Adipocyte (in vitro differentiated cells): ENCODE results near the gene SIK3.
"Not testable (repeated sequence)": the region's sequence is repeated elsewhere in the genome, so short reads cannot be mapped to it uniquely, and the experiment has no call there.

Source experiments
- DNase-seq: peaks from one replicate; pipeline ENCODE4 v3.0.0-alpha.2; 2015; ENCODE audit warnings: low read depth
- H3K27me3 ChIP-seq: replicated peaks from 2 replicates; pipeline ENCODE4 v1.7.0; 2013; ENCODE audit warnings: mild to moderate bottlenecking, low read length, moderate library complexity; ENCODE audit not compliant: control insufficient read depth, insufficient read depth
- H3K36me3 ChIP-seq: 2 replicates; pipeline ENCODE4 v1.7.0; 2013; ENCODE audit warnings: low read length, mild to moderate bottlenecking, moderate library complexity; ENCODE audit not compliant: control insufficient read depth, insufficient read depth, severe bottlenecking
- H3K4me1 ChIP-seq: 2 replicates; pipeline ENCODE4 v1.7.0; 2013; ENCODE audit warnings: mild to moderate bottlenecking, low read length, moderate library complexity; ENCODE audit not compliant: control insufficient read depth, insufficient read depth
- H3K4me3 ChIP-seq: 2 replicates; pipeline ENCODE4 v1.7.0; 2013; ENCODE audit warnings: mild to moderate bottlenecking, low read length, moderate library complexity
- H3K9ac ChIP-seq: 2 replicates; pipeline ENCODE4 v1.7.0; 2013; ENCODE audit warnings: mild to moderate bottlenecking, low read length, moderate library complexity
- H3K9me3 ChIP-seq: 2 replicates; pipeline ENCODE4 v1.7.0; 2013; ENCODE audit warnings: mild to moderate bottlenecking, low read length, moderate library complexity; ENCODE audit not compliant: control insufficient read depth

SIK3 gene

DNA sequence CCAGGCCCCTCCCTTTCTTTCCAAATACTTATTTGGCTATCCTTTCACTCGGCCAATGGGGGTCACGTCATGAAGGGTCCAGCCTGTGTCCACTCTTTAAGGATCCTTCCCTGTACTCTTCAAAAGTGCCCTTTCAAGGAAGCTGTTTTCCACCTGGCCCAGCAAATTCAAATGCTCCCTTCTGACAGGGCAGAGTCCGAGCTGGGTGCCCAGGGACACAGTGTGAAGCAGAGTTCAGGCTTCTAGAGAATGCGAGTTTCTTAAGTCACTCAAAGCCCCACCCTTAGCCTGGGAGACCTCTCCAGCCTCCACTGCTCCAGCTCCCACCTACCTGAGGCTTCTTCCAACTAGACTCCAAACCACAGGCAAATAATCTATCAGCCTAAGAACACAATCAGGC, 255.3 kb downstream of the SIK3 start:
- no peak overlapping the region for H3K4me3 ChIP-seq
- DNase-seq, result no peak
- H3K27me3 ChIP-seq, result no peaks in the 10 kb centered on the region
- peaks cover 43% of the 10 kb centered on the region for H3K36me3 ChIP-seq
- H3K4me1 ChIP-seq, result peaks cover 8% of the 10 kb centered on the region
- no peak overlapping the region for H3K9ac ChIP-seq
- no peaks in the 10 kb centered on the region for H3K9me3 ChIP-seq

DNA sequence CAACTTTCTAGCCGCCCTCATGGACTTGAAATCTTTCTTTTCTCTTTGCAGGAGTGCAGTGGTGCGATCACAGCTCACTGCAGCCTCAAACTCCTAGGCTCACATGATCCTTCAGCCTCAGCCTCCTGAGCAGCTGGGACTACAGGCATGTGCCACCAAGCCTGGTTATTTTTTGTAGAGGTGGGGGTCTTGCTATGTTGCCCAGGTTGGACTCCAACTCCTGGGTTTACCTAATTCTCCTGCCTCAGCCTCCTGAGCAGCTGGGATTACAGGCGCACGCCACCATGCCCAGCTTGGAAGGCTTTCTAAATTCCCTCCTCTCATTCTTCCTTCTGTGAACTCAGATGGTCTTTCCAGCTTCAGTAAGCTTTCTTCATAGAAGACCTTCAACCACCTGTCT, 256.1 kb downstream of the SIK3 start:
- DNase-seq, result no peak
- Histone ChIP-seq H3K27me3 (no peaks in the 10 kb centered on the region), H3K4me1 (peaks cover 8% of the 10 kb centered on the region)

DNA sequence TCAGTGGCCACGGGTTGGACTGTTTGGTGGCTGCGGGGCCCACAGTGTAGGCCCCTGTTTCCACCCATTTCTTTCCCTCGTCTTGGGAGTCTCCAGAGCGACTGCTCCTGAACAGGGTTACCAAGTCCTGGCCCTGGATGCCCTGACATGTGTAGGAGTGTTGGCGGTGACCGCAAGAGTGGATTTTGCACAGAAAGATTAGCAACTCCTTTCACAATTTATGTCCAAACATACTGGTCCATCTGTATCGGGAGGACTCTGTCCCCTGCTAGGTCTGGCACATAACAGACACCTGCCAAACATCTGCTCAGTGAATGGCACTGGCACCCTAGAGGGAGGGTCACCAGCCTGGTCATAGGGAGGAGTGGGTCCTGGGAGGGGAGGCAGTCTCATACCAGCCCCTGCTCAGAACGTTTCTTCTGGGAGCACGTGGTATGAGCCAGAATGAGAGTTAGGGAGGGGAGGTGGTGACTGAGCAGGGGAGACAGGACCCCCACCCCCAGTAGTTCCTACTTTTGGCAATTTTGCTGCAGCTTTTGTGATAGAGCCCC, 257.4 kb downstream of the SIK3 start:
- Histone ChIP-seq H3K9me3 (no peaks in the 10 kb centered on the region), H3K4me1 (peaks cover 8% of the 10 kb centered on the region), H3K4me3 (no peak overlapping the region), H3K27me3 (no peaks in the 10 kb centered on the region), H3K36me3 (peaks cover 23% of the 10 kb centered on the region), H3K9ac (no peak overlapping the region)
- DNase-seq, result no peak

More for the DNA sequence above, 256.1 kb downstream of the SIK3 start:
- no peak overlapping the region for H3K9ac ChIP-seq
- H3K9me3 ChIP-seq, result no peaks in the 10 kb centered on the region
- H3K4me3 ChIP-seq, result no peak overlapping the region
- H3K36me3 ChIP-seq, result peaks cover 36% of the 10 kb centered on the region

DNA sequence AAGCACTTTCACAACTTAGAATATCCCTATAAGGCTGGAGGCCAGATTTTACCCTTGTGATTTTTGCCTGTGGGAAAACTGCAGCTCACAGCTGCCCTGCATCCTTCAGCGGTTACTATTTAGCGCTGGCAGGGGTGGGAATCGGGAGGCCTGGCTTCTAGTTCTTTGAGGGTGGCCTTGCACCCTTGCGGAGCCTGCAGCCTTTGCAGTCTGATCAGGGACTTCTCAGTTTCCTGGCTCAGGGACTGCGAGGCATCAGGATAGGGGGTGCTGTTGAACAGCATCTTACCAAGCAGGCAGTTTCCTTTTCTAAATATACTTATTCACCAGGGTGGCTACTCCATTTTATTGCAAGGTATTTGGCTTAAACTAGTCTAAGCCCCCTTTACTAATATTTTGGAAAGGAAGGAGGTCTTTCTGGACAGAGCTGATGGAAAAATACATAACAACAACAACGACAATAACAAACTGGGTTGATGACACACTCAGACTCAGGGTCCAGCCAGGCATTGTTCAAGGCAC, 257.9 kb downstream of the SIK3 start:
- H3K4me1 ChIP-seq, result peaks cover 12% of the 10 kb centered on the region
- H3K9me3 ChIP-seq, result no peaks in the 10 kb centered on the region
- no peak overlapping the region for H3K9ac ChIP-seq
- H3K4me3 ChIP-seq, result no peak overlapping the region
- H3K27me3 ChIP-seq, result no peaks in the 10 kb centered on the region
- peaks cover 17% of the 10 kb centered on the region for H3K36me3 ChIP-seq
- peak; percentile 20 for DNase-seq

DNA sequence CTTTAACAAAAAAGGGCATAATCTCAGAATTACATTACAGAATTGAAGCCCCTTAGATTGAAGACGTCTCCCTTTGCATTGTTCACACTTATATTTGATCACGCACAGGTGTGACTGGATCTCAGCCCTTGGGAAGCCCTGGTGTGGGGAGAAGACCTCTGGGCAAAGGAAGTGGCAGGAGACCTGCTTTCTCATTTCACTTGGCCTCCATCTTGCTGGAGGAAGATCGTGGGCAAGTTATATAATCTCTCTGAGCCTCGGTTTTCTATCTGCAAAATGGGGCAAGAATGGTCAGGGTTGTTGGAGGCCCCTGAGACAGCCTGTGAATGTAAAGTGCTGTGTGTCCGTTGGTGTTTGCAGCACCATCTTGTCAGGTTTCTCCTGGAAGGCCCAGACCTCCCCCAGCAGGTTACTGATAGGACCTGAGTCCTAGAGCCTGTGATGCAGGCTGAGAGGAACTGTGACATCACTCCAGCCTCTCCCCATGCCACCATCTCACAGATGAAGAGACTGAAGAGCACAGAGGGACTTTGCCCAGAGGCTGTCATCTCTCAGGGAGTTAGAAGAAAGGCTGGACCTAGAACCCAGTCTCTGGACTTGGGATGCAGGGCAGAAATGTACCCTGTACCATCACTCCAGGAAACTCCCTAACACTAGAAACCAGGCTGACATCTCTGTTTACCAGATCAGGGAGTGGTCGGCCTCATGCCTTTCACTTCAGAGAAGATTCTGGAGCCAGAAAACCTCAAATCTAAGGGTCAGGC, 259.7 kb downstream of the SIK3 start:
- DNase-seq, result no peak
- H3K9ac ChIP-seq, result no peak overlapping the region
- H3K4me3 ChIP-seq, result no peak overlapping the region
- H3K27me3 ChIP-seq, result no peaks in the 10 kb centered on the region
- peaks cover 15% of the 10 kb centered on the region for H3K4me1 ChIP-seq
- peaks cover 7% of the 10 kb centered on the region for H3K36me3 ChIP-seq
- no peaks in the 10 kb centered on the region for H3K9me3 ChIP-seq

DNA sequence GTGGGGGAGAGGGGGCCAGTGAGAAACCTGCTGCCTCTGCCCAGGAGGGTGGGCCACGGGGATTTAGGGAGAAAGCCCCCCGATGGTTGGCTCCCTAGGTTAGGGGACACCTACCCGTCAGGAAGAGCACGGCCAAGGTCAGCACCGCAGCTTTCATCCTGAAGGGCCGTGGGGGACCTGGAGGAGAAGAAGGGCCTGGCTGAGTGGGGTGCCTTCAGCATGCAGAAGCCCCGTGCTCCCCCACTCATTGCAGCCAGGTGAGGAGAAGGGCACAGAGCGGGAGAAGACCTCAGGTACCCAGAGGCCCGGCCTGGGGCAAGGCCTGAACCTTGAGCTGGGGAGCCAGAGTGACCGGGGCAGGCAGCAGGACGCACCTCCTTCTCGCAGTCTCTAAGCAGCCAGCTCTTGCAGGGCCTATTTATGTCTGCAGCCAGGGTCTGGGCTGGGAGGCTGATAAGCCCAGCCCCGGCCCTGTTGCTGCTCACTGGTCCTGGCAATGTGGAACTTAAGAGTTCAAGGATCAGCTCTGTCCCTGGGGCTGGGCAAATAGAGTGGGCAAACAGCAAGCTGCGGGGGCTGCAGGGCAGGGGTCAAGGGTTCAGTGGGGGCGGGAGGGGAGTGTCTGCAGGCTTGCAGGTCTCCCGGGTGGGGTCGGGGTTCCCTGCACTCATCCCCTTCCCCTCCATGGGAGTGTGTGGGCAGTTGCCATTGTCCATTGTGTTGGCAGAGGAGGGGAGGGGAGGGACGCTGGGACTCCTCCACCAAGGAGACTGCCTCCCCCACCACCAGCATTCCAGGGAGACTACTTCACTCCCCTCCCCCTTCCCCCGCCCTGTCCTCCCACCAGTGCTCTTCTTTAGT, 260.8 kb downstream of the SIK3 start, which contains the start of gene APOA1:
Gene APOA1 (minus strand): TSS at position 392 of the 861 bp plus-strand sequence. CDS start 235 bp downstream, at position 157.
- Histone ChIP-seq H3K4me1 (peaks cover 15% of the 10 kb centered on the region), H3K4me3 (no peak within 1 kb of the TSS), H3K9me3 (no peaks in the 10 kb centered on the region), H3K36me3 (no peaks in the 10 kb centered on the region), H3K27me3 (peaks cover 3% of the 10 kb centered on the region), H3K9ac (no peak within 1 kb of the TSS)
- no peak for DNase-seq

DNA sequence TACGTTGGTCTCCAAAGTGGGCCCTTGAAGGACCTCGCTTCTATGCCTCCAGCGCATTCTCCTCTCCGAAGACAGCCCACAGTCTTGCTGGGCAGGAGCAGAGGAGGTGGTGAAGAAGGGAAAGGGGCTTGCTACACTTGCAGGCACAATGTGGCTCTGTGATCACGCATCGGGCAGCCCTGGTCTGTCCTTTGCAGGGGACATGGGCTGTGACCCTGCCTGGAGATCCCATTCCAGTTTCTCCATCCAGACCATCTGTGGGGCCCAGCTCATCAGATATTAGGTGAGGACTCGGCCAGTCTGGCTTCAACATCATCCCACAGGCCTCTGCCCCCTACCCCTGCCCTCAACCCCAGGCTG, 261.6 kb downstream of the SIK3 start:
- H3K4me3 ChIP-seq, result no peak overlapping the region
- H3K36me3 ChIP-seq, result no peaks in the 10 kb centered on the region
- H3K9ac ChIP-seq, result no peak overlapping the region
- H3K4me1 ChIP-seq, result peaks cover 15% of the 10 kb centered on the region
- no peaks in the 10 kb centered on the region for H3K9me3 ChIP-seq
- no peak for DNase-seq
- H3K27me3 ChIP-seq, result peaks cover 3% of the 10 kb centered on the region

DNA sequence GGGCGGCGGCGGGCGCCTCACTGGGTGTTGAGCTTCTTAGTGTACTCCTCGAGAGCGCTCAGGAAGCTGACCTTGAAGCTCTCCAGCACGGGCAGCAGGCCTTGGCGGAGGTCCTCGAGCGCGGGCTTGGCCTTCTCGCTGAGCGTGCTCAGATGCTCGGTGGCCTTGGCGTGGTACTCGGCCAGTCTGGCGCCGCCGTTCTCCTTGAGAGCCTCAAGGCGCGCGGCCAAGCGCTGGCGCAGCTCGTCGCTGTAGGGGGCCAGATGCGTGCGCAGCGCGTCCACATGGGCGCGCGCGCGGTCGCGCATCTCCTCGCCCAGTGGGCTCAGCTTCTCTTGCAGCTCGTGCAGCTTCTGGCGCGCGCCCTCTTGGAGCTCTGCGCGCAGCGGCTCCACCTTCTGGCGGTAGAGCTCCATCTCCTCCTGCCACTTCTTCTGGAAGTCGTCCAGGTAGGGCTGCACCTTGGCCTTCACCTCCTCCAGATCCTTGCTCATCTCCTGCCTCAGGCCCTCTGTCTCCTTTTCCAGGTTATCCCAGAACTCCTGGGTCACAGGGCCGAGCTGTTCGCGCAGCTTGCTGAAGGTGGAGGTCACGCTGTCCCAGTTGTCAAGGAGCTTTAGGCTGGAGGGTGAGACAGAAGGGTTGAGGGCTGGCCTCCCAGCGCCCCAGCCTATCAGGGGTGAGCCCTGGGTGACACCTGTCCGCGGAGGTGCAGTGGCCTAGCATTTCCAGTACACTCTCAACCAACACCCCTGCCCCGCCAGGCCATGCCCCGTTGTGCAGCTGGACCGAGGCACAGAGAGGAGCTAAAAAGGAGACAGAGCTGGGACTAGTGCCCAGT, 262.2 kb downstream of the SIK3 start:
- Histone ChIP-seq H3K9ac (peak overlapping the region; percentile 64), H3K4me1 (peaks cover 15% of the 10 kb centered on the region), H3K27me3 (peaks cover 3% of the 10 kb centered on the region), H3K9me3 (no peaks in the 10 kb centered on the region), H3K4me3 (peak overlapping the region; percentile 52), H3K36me3 (no peaks in the 10 kb centered on the region)
- DNase-seq, result peak; percentile 92

DNA sequence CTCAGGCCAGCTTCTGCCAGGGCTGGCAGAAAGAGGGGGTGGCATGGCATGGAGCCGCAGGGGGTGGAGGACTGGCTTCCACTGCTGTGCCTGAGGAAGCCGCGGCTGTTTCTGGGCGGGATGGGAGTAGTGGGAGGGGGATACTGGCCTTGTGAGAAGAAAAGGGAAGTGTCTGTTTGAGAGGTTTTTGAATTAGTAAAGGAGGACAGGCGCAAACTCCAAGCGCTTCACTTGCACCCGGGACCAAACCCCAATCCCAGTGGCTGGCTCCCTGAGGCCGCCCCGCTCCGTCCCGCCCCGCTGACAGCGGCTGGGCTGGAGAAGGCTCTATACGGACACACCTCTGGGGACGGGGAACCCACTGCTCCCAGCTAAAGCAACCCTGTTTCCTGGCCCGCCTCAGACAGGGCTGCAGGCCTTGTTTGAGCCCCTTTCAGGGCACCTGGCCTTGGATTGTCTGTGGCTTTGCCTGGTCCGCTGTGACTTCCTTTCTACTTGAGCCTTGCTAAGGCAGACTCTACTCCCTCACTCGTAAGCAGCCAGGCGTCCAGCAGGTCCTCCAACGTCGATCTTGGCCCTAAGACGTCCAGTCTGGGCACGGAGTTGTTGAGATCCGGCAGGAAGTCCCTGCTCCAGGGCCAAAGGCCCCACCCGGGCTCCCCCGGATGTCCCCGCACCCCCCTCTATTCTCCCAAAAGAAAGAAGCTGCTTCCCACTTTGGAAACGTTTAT, 263.0 kb downstream of the SIK3 start:
- Histone ChIP-seq H3K9ac (peak overlapping the region; percentile 64), H3K36me3 (no peaks in the 10 kb centered on the region), H3K9me3 (no peaks in the 10 kb centered on the region), H3K4me1 (peaks cover 14% of the 10 kb centered on the region), H3K4me3 (peak overlapping the region; percentile 52), H3K27me3 (peaks cover 3% of the 10 kb centered on the region)
- DNase-seq, result no peak

DNA sequence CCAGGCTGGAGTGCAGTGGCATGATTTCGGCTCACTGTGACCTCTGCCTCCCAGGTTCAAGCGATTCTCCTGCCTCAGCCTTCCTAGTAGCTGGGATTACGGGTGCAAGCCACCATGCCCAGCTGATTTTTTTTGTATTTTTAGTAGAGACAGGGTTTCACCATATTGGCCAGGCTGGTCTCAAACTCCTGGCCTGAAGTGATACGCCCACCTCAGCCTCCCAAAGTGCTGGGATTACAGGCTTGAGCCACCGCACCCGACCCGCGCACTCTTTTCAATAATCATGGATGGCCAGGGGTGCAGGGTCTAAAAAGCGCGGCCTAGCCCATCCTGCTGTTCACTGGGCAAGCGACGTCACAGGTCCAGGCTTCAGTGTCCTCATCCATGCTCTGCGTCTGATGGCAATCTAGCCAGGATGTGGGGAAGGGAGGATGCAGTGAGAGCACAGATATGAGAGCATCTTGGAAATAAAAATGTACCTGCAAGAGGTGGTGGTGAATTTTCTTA, 263.6 kb downstream of the SIK3 start:
- H3K27me3 ChIP-seq, H3K4me3 ChIP-seq, DNase-seq, H3K9ac ChIP-seq, H3K9me3 ChIP-seq, H3K36me3 ChIP-seq: not testable (repeated sequence)
- peaks cover 11% of the 10 kb centered on the region for H3K4me1 ChIP-seq
